Peyer's patch (tissue), 4 donors: Measurements from ENCODE around the gene VAT1.

Source experiments
- POLR2A ChIP-seq, 2 donors: fragments of 450-650 bp; IDR thresholded peaks; one replicate each; pipeline ENCODE4 v1.5.1; 2017; ENCODE audit warnings: antibody characterized with exemption in 2 of 2, mild to moderate bottlenecking in 2 of 2, moderate library complexity in 2 of 2
- TF ChIP-seq, protein P1 (sequence below), 6 experiments: fragments of 450-650 bp in 4 of 6; fragments of 200-600 bp in 2 of 6; sonication (generic) in 1 of 6; IDR thresholded peaks; one replicate each; pipeline ENCODE4 v1.5.1; 2017 to 2019; ENCODE audit warnings: antibody characterized with exemption in 6 of 6, mild to moderate bottlenecking in 3 of 6, moderate library complexity in 1 of 6

DNA sequence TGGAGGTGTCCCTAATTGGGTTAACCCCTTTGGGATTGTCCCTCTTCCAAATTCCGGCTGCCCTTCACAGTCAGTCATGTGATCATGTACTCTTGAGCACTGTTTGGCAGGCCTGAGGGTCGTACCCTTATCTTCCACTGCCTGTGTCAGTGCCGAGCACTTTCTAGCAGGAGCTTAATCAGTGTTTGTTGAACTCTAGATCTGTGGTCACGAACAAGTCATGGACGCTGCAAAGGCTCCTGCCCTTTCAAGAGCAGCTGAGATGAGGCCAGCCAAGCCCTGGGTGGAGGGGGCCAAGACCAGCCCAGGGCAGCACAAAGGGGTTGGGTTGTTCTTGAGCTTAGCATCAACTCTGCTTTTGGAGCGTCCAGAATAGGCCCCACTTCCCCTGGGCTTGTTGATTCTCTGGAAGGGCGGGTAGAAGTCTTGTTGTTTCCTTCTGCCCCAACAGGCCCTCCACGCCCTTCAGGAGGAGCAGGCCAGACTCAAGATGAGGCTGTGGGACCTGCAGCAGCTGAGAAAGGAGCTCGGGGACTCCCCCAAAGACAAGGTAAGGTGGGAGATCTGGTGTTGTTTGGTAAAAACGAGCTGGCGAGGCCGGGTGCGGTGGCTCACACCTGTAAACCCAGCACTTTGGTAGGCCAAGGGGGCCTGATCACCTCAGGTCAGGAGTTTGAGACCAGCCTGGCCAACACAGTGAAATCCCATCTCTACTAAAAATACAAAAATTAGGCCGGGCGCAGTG is 10.3 kb downstream of the VAT1 start:
- TF ChIP-seq POLR2A (IDR thresholded peaks at IDR 0.05): no peak
- TF ChIP-seq, protein P1, sequence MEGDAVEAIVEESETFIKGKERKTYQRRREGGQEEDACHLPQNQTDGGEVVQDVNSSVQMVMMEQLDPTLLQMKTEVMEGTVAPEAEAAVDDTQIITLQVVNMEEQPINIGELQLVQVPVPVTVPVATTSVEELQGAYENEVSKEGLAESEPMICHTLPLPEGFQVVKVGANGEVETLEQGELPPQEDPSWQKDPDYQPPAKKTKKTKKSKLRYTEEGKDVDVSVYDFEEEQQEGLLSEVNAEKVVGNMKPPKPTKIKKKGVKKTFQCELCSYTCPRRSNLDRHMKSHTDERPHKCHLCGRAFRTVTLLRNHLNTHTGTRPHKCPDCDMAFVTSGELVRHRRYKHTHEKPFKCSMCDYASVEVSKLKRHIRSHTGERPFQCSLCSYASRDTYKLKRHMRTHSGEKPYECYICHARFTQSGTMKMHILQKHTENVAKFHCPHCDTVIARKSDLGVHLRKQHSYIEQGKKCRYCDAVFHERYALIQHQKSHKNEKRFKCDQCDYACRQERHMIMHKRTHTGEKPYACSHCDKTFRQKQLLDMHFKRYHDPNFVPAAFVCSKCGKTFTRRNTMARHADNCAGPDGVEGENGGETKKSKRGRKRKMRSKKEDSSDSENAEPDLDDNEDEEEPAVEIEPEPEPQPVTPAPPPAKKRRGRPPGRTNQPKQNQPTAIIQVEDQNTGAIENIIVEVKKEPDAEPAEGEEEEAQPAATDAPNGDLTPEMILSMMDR (IDR thresholded peaks at IDR 0.05): no peak
